ENCODE results near the gene KIAA1217.

DNA sequence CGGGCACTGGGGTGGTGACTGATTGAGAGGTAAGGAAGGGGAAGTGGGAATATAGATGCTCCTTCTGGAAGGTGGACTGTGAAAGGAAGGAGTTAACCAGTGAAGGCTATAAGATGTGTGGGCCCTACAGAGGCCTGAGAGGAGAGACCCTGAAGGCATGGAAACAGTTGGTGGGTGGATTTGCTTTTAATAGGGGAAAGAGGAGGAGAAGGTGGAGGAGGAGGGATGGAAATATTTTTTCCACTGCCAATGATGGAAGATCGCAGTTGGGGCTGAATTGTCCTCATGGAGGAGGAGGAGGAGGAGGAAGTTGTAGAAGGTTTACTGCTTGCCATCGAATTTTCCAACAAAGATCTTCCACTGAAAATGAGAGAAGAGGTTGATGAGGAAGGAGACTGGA is 80.3 kb downstream of the KIAA1217 start:
- no peak for TF ChIP-seq POLR2A (IDR thresholded peaks at IDR 0.05; ENCODE audit: low read depth)
- TF ChIP-seq POLR2AphosphoS5 (IDR thresholded peaks at IDR 0.05) = no peak

Measured in esophagus muscularis mucosa (tissue), 2 donors.